Measurements from ENCODE around the gene FKBP5.
A peak's percentile ranks its signal among the peaks of the same experiment; 100 is the strongest.
"Not testable (repeated sequence)": the region's sequence is repeated elsewhere in the genome, so short reads cannot be mapped to it uniquely, and the experiment has no call there.

Gene FKBP5

DNA sequence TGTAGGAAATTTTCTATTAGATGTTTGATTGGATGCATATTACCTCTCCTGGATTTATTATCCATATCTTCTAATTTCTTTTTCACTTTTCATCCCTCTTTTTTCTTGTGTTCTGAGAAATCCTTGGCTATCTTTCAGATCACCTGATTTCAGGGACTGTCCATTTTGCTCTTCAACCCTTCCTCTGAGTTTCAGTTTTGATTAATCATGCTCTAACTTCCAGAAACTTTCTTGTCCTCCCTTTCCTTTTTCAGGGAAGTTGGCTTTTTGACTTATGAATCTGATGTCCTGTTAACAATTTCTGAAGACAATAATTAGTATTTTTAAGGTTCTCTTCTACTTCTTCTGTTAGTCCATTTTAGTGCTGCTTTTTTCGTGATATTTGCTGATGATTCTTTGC, 79.1 kb downstream of the FKBP5 start:
- DNase-seq (ENCODE audit: low spot score): no peak

DNA sequence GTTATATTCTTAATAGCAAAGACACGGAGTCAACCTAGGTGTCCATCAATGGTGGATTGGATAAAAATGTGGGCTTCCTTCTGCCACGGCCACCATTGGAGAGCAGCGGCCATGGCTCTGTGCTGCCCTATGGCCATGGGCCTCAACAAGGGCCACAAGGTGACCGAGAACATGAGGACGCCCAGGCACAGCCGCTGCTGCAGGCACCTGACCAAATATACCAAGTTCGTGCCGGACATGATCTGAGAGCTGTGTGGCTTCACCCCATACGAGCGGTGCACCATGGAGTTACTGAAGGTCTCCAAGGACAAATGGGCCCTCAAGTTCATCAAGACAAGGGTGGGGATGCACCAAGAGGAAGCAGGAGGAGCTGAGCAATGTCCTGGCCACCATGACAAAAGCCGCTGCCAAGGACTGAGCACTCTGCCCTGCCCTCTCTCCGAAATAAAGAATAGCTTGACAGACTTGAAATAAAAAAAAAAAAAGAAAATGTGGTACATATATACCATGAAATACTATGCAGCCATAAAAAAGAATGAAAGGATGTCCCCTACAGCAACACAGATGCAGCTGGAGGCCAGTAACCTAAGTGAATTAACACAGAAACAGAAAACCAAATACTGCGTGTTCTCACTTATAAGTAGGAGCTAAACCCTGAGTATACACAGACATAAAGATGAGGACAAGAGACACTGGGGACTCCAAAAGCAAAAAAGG, 81.0 kb downstream of the FKBP5 start:
- DNase-seq (ENCODE audit: low spot score): no peak

DNA sequence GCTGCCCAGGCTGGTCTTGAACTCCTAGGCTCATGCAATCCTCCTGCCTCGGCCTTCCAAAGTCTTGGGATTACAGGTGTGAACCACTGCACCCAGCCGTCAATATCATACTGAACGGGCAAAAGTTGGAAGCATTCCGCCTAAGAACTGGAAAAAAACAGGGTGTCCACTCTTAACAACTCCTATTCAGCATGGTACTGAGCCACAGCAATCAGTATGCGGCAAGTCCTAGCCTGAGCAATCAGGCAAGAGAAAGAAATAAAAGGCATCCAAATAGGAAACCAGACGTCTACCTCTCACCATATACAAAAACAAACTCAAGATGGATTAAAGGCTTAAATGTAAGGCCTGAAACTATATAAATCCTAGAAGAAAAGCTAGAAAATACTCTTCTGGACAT, 83.1 kb downstream of the FKBP5 start:
- no peak for DNase-seq (ENCODE audit: low spot score)

DNA sequence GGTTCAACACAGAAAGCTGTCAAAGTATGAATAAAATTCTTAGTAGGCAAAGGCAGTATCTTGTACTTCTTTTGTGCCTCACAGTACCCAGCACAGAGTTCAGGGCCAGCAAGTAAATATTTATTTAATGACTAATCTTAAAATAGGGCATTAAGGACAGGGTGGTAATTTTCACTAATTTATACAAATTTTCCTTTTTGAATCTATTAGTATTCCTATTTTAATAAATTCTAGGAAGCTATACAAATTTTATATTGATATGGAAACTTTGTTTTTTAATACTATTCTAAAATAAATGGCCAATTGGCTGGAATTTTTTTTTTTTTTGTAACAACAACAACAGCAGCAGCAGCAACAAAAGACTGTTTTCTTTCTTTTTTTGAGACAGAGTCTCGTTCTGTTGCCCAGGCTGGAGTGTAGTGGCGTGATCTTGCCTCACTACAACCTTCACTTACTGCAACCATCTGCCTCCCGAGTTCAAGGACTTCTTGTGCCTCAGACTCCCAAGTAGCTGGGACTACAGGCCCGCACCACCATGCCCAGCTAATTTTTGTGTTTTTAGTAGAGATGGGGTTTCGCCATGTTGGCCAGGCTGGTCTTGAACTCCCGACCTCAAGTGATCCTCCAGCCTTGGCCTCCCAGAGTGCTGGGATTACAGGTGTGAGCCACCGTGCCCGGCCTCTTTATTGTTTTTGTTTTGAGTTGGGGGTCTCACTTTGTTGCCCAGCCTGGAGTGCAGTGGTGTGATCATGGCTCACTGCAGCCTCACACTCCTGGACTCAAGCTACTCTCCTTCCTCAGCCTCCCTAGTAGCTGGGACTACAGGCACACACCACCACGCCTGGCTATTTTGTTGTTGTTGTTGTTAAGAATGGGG, 85.2 kb downstream of the FKBP5 start:
- no peak for DNase-seq (ENCODE audit: low spot score)

DNA sequence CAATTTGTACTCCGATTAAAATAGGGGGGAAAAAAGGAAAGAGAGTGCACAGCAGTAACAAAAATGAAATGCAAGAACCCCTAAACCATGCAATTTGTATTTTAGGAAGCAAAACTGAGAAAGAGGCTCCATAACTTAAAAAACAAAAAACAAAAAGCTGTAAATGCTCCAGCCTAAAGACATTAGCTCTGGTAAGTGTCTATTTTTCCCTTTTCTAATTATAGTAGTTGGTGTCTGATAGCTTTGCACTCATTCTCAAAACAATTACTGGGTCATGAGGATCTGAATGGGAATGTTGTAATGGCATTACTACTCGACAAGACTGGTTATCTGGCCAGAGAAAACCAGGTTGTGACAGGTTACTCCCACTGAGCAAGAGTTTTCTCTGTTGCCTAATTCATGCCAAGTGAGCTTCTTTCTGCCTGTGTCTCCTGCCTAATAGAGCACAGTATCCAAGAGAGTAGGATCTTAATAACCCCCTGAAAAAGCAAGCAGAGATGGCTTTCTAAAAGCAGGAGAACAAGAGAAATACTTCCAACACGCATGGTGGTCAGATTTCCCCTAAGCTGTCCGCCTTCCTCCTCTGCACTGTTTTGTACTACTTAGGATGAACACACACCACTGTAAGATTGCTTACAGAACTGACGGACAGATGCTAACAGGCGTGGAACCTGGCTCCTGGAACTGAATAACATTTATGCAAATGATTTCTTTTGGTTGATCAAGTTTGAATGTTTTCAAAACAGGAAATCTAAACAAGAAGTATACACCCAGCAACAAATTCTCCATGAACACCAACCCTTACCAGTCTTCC, 86.4 kb downstream of the FKBP5 start:
- DNase-seq (ENCODE audit: low spot score): peak; percentile 22

DNA sequence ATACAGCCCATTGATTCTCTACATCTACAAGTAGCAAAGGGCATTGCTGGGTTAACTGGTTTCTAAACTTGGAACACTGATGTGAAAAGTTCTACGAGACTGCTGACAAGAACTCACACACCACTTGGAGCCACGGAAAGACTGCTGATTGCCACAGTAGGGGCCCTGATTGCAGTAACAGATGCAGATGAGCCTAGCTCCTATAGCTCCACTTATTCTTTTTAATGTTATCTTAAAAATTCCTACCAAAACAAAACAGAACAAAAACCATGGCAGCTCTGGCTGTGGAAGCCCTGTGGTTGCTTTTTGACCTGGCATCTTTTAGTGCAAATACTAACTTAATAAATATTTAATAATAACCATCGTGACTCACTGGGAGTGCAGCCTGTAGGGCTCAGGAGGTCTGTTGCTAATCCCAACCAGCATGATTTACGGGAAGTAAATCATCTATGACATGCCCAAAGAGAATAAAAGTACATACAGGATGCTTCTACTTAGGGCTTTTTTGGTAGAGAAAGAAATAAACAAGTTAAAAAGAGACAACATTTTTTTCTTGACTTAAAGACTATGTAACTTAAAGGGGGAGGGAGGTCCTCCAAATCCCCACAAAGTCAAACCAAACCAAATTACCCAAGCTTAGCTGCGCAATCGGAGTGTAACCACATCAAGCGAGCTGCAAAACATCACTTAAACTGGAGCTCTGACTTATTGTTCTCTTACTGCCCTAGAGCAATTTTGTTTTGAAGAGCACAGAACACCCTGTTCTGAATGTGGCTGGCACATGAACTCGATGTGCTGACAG, 87.2 kb downstream of the FKBP5 start:
- DNase-seq (ENCODE audit: low spot score): peak; percentile 53

DNA sequence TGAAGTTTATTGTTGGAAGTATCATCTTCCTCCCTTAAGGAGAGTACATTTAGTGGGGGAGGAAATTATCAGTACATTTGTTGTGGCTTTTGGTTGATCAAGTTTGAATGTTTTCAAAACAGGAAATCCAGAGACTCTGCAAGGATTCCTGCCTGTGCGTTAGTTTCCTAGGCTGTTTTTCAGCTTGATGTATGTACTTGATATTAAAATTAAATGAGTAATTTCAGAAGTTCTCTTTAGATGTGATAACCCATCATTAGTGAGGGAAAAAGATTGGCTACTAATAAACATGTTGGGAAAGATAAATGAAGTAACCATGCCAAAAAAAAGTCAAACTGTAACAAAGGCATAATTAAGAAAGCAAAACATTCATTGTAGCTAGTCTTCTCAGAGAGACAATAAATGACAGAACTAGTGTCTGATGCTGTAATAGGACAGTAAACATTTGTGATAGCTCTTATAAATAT, 88.0 kb downstream of the FKBP5 start:
- no peak for DNase-seq (ENCODE audit: low spot score)

DNA sequence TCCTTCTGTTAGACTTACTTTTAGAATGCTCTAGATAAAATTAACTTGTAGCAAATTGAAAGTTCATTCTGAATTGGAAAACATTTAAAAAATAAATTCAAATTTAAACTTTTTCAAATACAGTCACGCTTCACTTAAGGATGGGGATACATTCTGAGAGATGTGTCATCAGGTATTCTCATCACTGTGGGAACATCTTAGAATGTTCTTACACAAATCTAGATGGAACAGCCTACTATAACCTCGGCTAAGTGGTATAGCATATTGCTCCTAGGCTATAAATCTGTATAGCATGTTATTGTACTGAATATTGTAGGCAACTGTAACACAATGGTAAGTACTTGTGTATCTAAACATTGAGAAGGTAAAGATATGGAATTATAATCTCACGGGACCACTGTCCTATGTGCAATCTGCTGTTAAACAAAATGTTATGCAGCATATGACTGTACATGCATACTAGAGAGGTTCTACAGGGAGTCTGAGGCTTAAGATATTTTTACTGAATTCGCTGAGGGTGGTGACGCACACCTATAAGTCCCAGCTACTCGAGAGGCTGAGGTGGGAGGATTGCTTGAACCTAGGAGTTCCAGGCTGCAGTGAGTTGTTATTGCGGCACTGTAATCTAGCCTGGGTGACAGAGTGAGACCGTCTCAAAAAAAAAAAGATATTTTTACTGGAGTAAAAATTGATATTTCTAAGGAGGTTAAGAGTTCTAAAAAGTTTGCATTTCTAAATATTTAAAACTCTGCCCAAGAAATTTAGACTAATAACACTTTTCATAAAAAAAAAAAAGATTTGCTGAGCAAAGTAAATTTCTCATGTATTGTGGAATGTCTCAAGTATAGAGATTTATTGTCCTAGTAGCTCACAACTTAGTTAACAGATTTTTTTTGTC, 88.7 kb downstream of the FKBP5 start:
- DNase-seq (ENCODE audit: low spot score): no peak

DNA sequence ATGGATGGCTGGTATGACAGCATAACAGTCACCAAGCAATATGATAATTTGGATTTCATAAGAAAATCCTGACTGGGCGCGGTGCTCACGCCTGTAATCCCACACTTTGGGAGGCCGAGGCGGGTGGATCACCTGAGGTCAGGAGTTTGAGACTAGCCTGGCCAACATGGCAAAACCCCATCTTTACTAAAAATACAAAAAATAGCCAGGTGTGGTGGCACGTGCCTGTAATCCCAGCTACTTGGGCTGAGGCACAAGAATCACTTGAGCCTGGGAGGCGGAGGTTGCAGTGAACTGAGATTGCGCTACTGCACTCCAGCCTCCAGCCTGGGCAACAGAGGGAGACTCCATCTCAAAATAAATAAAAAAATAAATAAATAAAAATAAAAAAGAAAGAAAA, 90.1 kb downstream of the FKBP5 start:
- not testable (repeated sequence) for DNase-seq (ENCODE audit: low spot score)

DNA sequence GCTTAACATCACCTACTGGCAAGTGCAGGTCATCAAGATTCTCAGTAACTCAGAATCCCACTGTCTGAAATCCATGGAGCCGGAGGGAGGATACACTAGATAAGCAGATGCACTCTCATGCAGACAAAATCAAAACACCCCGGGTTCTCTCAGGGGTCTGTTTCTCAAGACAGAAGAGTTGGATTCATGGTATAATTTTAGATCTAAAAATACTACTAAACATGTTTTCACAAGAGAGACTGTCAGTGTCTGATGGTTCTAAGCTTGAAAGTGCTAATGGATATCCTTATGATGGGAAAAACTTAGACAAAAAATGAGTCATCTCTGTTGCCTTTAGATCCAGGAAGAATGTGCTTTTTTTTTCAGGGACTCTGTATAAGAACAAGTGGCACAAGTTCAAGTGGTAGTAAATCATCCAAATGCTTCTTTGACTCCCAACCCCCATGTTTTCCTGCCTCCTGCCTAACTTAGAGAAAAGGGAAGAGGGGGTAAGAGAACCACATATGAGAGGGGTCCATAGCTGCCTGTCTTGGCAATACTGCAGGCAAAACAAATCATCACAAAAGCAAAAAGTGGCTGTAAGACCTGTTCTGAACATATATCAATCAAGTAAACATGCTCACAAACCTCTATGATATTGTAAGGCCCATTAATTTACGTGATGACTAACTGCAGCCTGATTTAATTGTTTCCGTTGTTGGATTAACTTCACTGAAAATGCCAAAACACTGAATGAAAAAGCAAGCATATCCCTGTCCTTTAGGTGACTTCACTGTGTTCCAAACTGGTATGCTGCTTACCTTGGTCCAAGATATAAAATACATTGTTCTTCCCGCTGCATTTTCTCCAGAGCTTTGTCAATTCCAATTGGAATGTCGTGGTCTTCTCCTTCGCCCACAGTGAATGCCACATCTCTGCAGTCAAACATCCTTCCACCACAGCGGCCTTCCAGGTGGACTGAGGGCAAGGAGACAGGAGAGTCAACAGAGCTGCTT, 92.0 kb downstream of the FKBP5 start:
- DNase-seq (ENCODE audit: low spot score): peak; percentile 24

DNA sequence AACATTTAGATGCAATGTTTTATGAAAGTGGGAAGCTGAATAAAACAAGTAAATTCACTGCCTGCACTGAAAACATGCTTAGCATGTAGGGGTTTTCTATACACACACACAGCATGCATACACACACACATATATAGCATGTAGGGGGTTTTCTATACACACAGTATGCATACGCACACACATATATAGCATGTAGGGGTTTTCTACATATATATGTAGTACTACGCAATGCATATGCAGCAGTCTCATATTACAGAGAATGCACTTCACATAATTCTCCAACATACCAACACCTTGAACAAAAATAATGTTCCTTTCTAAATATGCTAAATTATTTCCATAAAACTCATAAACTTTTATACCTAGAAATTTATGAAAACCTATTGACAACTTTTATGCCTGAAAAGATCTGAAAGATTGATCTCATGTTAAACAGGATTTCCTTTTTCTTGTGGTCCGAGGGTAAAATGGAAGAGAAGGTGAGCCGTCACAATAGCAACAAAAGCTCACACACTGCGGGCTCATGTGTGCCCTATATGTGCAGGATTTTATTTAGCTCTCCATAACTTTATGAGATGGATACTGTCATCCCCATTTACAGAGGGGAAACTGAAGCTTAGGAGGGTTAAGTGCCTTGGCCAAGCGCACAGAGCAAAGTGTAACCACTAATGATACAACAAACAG, 94.1 kb downstream of the FKBP5 start:
- no peak for DNase-seq (ENCODE audit: low spot score)

DNA sequence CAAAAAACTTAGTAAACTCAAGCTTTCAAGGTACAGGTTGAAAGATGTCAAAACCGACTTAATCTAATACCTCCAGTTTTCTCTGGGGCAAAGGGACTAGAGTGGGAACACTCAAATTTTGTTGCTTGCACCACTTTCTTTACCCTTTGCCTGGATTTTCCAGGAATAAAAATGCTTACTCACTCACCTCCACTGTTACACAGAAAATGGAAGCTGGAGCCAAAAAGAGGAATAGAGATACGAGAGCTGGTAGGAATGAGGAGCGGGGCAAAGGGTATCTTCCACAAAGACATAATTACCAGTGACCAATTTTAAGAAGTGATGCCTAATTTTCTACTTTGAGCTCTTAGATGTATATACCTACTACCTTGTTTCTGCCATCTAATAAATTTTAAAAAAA, 96.5 kb downstream of the FKBP5 start:
- DNase-seq (ENCODE audit: low spot score): no peak

DNA sequence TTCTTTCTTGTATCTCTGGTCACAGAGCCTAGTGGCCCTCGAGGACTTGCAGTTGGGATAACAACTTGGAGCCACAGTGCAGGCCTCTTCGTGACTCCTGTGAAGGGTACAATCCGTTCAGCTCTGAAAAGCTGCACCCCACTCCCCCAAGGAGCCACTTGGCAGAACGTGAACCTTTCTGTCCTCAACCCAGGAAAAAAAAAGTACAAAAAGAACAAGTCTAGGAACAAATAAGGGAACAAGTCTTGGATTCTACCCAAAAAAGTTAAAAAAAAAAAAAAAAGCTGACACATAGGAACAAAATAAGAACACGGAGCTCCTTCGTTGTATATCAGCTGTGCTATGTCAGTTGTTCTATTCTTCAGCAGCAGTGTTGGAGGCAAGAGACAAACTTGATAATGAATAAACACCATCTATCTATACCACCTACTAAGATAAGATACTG, 98.1 kb downstream of the FKBP5 start:
- no peak for DNase-seq (ENCODE audit: low spot score)

DNA sequence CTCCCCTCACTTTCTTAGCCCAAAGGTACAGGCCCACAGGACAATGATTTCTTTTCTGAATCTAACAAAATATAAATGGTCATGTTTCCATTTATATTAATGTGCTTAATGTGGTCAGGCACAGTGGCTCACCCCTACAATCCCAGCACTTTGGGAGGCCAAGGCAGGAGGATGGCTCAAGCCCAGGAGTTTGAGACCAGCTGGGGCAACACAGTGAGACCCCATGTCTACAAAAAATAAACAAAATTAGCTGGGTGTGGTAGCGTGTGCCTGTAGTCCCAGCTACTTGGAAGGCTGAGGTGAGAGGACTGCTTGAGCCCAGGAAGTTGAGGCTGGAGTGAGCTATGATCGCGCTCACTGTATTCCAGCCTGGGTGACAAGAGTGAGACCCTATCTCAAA, 98.8 kb downstream of the FKBP5 start:
- no peak for DNase-seq (ENCODE audit: low spot score)

DNA sequence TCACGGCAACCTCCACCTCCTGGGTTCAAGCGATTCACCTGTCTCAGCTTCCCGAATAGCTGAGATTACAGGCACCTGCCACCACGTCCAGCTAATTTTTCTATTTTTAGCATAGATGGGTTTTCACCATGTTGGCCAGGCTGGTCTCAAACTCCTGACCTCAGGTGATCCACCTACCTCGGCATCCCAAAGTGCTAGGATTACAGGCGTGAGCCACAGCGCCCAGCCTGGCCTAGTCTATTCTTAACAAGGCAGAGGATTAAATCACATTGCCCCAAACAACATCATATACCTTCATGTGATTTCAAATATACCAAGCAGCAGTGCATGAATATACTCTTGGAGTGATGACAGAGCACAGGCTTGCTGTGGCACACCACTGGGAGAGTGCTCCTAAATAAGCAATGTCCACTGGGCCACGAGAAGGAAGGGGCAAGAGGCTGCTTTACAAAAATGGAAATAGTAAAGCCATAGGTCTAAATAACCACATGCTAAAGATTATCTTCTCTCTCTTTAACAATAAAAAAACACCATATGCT, 99.4 kb downstream of the FKBP5 start:
- no peak for DNase-seq (ENCODE audit: low spot score)

DNA sequence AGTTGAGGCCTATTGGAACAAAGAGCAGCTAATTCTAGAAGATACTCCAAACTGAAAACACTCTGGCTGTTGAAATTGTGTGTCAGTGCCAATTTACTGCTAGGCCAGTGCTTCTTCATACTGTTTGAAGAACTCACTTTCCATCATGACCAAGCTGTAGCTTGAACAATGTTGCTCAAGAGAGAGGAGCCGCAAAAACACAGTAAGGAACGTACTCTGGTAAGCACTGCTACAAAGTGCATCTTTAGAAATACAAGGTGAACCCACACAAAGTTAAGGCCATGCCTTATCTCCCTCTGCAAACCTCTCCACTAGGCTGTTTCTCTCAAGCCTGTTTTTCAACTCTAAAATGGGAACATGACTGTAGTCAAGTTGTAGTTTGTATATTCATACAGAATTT, 101.5 kb downstream of the FKBP5 start:
- DNase-seq (ENCODE audit: low spot score): no peak

DNA sequence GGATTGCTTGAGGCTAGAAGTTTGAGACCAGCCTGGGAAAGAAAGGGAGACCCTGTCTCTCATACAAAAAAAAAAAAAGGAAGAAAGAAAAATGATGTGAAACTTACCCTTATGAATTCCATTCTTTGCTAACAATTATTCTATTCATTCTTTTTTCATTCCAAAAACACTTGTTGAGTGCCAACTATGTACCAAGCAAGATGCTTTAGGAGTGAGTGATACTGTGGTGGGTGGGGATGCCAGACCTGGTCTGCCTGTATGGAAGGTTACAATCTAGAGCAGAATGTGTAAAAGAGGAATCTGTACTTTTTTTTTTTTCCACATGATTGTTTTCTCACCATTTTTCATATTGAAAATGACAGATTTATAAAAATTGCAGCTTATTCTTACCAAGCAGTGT, 102.2 kb downstream of the FKBP5 start:
- peak; percentile 29 for DNase-seq (ENCODE audit: low spot score)

DNA sequence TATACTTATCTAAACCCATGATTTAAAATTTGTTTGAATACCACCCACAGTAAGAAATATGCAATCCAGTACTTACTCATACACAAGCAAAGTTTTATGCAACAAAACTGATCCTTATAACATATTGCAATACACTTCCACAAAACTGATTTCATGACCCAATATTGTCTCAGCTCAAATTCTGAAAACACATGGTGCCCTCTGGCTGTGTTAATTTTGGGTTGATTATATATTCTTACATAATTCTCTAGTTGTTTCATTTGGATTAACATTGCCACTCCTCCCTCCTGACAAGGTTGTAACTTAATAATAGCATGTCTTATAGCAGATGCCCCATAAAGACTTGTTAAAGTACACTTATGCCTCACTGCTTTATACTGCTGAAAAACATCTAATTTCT, 103.1 kb downstream of the FKBP5 start:
- DNase-seq (ENCODE audit: low spot score): no peak
